ENCODE measurements around the gene GJC1.

GRCh38 chr17:44779211-44780025 lies 50.7 kb downstream of the GJC1 start:
- TF ChIP-seq CTCF (IDR thresholded peaks at IDR 0.05) (peak; percentile 75 to 90 (median 83)), POLR2A (IDR thresholded peaks at IDR 0.05) (no peak)

Data from esophagus squamous epithelium (tissue), 4 donors.